ENCODE results near the gene MEFV.
"Not testable (repeated sequence)": the region's sequence is repeated elsewhere in the genome, so short reads cannot be mapped to it uniquely, and the experiment has no call there.

The MEFV gene

DNA sequence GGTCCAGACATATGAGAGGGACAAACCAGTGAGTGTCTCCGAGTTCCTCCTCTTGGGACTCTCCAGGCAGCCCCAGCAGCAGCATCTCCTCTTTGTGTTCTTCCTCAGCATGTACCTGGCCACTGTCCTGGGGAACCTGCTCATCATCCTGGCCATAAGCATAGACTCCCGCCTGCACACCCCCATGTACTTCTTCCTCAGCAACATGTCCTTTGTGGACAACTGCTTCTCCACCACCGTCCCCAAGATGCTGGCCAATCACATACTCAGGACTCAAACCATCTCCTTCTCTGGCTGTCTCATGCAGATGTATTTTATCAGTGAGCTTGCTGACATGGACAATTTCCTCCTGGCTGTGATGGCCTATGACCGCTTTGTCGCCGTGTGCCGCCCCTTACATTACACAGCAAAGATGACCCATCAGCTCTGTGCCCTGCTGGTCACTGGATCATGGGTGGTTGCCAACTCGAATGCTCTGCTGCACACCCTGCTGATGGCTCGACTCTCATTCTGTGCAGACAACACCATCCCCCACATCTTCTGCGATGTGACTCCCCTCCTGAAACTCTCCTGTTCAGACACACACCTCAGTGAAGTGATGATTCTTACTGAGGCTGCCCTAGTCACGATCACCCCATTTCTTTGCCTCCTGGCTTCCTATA is 40.7 kb downstream of the MEFV start:
- DNase-seq: no peak

DNA sequence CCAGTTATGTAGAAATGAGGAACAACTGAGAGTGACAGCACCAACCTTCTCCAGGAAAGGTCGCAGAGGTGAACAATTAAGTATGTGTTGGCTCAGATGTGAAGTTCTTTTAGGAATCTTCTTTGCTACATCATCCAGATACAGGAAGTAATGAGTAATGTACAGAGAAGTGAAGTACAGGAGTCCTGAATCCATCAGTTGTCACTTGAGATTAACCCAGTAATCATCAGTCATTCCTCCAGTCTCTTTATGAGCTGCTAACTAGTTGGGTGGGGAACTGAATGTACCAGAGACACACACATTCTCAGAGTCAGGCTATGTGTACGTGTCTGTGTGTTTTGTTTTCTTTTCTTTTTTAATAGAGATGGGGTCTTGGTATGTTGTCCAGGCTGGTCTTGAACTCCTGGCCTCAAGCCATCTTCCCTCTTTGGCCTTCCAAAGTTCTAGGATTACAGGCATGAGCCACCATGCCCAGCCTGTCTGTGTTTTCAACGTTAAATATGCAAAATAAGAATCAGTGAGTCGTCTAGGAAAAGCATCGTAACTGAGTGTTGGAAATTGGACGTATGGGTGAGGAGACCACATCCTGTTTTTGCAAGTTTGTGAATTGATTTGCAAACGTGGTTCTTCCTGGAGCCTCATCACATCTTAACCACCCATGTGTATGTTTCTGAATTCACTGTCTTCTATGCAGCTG is 41.4 kb downstream of the MEFV start:
- no peak for DNase-seq

GRCh38 chr16:3212567-3212966 is 43.9 kb downstream of the MEFV start:
- DNase-seq: no peak

GRCh38 chr16:3212006-3212405 is 44.4 kb downstream of the MEFV start:
- no peak for DNase-seq

GRCh38 chr16:3207086-3207953 is 49.1 kb downstream of the MEFV start:
- no peak for DNase-seq

DNA sequence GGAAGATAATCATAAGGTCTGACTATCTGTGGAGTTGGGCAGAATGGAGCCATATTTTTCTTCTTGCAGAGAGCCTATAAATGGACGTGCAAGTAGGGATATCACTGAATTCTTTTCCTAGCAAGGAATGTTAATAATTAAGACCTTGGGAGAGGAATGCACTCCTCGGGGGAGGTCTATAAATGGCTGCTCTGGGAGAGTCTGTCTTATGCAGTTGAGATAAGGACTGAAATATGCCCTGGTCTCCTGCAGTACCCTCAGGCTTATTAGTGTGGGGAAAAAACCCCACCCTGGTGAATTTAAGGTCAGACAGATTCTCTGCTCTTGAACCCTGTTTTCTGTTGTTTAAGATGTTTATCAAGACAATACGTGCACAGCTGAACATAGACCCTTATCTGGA is 50.5 kb downstream of the MEFV start:
- not testable (repeated sequence) for DNase-seq

DNA sequence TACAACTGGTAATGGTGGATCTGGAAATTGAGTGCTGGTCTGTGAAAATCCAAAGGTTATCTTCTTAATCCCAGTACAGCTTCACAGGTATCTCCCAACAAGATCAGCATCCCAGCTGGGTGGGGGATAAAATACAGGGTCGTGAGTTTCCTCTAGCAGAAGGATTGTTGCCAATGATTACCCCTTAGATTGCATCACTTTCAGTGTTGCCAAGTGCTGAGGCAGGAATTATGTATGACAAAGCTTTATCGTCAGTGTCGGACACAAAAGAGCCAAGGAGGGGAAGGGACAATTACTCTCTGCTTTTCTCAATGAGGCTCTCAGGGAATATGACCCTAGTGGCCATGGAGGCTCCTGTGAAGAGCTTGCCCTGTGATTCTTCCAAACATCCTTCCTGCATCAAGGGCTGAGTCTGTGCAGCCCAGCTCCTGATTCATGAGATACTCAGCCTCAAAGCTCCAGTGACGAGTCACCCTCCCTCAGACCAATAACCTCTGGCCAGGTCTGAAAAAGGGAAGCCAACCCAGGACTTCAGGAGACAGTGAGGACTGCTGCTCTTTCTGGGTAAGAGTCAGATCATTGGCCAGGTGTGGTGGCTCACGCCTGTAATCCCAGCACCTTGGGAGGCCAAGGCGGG is 53.4 kb downstream of the MEFV start:
- no peak for DNase-seq

GRCh38 chr16:3198334-3199072 is 57.9 kb downstream of the MEFV start:
- DNase-seq: no peak

- not testable (repeated sequence) for DNase-seq
Observed at GRCh38 chr16:3197694-3198333, 58.6 kb downstream of the MEFV start.

GRCh38 chr16:3195975-3196374 is 60.5 kb downstream of the MEFV start:
- no peak for DNase-seq

DNA sequence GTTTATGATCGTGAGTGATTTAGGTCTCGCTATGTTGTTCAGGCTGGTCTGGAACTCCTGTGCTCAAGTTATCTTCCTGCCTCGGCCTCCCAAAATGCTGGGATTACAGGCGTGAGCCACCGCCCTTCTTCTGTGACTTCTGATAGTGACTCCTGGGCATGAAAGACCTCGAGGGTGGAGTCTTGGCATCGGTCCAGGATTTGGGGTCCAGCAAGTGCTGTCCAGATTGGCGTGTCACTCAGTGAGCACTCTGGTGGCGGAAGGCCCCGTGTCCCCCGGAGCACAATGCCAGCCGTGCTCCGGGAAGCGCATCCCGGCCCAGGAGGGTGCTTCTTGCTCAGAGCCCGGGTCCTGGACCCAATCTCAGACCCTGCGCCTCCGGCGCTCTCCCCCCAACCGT is 61.6 kb downstream of the MEFV start:
- DNase-seq: no peak

DNA sequence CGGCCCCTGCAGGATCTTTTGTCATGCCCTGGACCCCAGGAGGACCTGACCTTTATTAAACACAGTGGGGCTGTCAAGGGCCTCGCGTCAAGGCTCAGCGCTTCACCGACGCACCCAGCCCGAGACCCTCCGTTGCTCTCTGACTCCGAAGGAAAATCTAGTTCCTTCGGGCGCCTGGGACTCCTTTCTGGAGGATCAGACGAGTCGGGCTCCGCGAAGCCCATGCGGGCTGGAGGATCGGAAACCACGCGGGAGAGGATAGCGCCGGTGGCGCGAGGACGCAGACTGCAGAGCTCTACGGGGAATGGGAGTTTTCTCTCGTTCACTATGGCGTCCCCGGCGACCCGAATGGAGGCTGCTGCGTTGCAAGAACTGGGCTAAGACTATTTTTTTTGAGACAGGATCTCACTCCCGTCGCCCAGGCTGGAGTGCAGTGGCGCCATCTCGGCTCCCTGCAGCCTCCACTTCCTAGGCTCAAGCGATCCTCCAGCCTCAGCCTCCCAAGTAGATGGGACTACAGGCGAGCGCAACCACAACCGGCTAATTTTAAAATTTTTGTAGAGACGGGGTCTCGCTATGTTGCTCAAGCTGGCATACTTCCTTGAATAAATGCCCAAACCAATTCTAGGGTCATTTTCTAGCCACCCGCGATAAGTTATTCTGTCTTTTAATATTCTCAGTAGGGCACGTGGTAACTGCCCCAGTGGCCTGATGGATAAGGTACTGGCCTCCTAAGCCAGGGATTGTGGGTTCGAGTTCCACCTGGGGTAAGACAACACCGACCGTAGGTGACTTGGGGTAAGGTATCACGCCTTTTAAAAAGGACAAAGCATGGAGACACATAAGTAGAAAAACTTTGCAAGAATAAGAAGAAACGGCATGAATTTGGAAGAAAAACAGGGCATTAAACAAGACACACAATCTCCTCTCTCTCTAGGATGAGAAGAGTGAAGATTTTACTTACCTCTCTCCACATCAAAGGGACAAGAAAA is 62.9 kb downstream of the MEFV start:
- DNase-seq: no peak

- DNase-seq: no peak
Observed at GRCh38 chr16:3192476-3193019, 63.9 kb downstream of the MEFV start.
